IMR-90 (cell line): ENCODE data around the gene NTRK3. TPM values are rescaled to one million over a fixed set of nuclear protein-coding genes. Genes with fewer than 3 reads are reported as not detected.
A peak's percentile ranks its signal among the peaks of the same experiment; 100 is the strongest.

Experiments
- ATAC-seq: fragments of 200-7000 bp; cut with Tn5 transposase; 2 replicates; pipeline ENCODE4 v1.9.1; 2020; ENCODE audit warnings: low read depth, mild to moderate bottlenecking, moderate library complexity
- BruUV-seq: library from RNA; stranded (reverse); fragments of 400-500 nt; replicated peaks from 2 replicates; lab custom pipeline; 2021; lab: Mats Ljungman, UMichigan
- CTCF ChIA-PET: fragments of 300-600 bp; formaldehyde crosslinking; extraction: SDS; loops from one replicate; lab custom pipeline; 2021; ENCODE audit warnings: antibody characterized with exemption; lab: Yijun Ruan, JAX
- POLR2A ChIA-PET: fragments of 300-600 bp; sonication (Branson Sonifier 250); formaldehyde crosslinking; loops from one replicate; lab custom pipeline; 2022; ENCODE audit warnings: antibody characterized with exemption; ENCODE audit not compliant: unreplicated experiment; lab: Charles Lee
- DNase-seq: peaks from one replicate; pipeline ENCODE4 v3.0.0; 2013
- H2AFZ ChIP-seq: replicated peaks from 2 replicates; pipeline ENCODE3; 2013; ENCODE audit warnings: low read length, mild to moderate bottlenecking; ENCODE audit not compliant: poor library complexity
- H2AK5ac ChIP-seq: 2 replicates; pipeline ENCODE4 v1.6.1; 2013; ENCODE audit warnings: low read depth, low read length, inconsistent platforms
- H2AK9ac ChIP-seq: replicated peaks from 2 replicates; pipeline ENCODE3; 2013; ENCODE audit warnings: mild to moderate bottlenecking, low read depth, low read length, moderate library complexity; ENCODE audit not compliant: poor library complexity
- H2BK120ac ChIP-seq: 2 replicates; pipeline ENCODE4 v1.6.1; 2013; ENCODE audit warnings: low read depth, low read length, inconsistent platforms
- H2BK15ac ChIP-seq: 3 replicates; pipeline ENCODE4 v1.6.1; 2013; ENCODE audit warnings: low read depth, low read length, inconsistent platforms
- H2BK20ac ChIP-seq: 2 replicates; pipeline ENCODE4 v1.6.1; 2013; ENCODE audit warnings: low read depth, mild to moderate bottlenecking, inconsistent platforms, low read length, moderate library complexity
- H2BK5ac ChIP-seq: 2 replicates; pipeline ENCODE4 v1.6.1; 2013; ENCODE audit warnings: mild to moderate bottlenecking, low read depth, low read length, inconsistent platforms; ENCODE audit not compliant: poor library complexity, severe bottlenecking
- H3K14ac ChIP-seq: replicated peaks from 2 replicates; pipeline ENCODE4 v1.6.1; 2013; ENCODE audit warnings: low read depth, low read length, inconsistent platforms
- H3K18ac ChIP-seq: 2 replicates; pipeline ENCODE4 v1.6.1; 2013; ENCODE audit warnings: low read depth, low read length, control low read depth
- H3K23ac ChIP-seq: 2 replicates; pipeline ENCODE4 v1.6.1; 2013; ENCODE audit warnings: low read depth, low read length, inconsistent platforms
- H3K27ac ChIP-seq: 2 replicates; pipeline ENCODE4 v1.5.1; 2013; ENCODE audit warnings: mild to moderate bottlenecking, control low read depth, low read length; ENCODE audit not compliant: insufficient read depth
- H3K27me3 ChIP-seq: 2 replicates; pipeline ENCODE4 v1.6.1; 2013; ENCODE audit warnings: low read length; ENCODE audit not compliant: control insufficient read depth, insufficient read depth
- H3K36me3 ChIP-seq: 2 replicates; pipeline ENCODE4 v1.6.1; 2013; ENCODE audit warnings: low read length, mixed read lengths; ENCODE audit not compliant: control insufficient read depth, insufficient read depth
- H3K4ac ChIP-seq: 2 replicates; pipeline ENCODE4 v1.6.1; 2013; ENCODE audit warnings: low read depth, low read length, inconsistent platforms
- H3K4me1 ChIP-seq: 2 replicates; pipeline ENCODE4 v1.6.1; 2013; ENCODE audit warnings: low read length, mixed read lengths; ENCODE audit not compliant: control insufficient read depth, insufficient read depth
- H3K4me2 ChIP-seq: 2 replicates; pipeline ENCODE4 v1.6.1; 2013; ENCODE audit warnings: low read depth, mild to moderate bottlenecking, control low read depth, low read length, moderate library complexity
- H3K4me3 ChIP-seq: 2 replicates; pipeline ENCODE4 v1.5.1; 2013; ENCODE audit warnings: low read depth, mild to moderate bottlenecking, control low read depth, low read length, moderate library complexity; ENCODE audit not compliant: insufficient read depth
- H3K56ac ChIP-seq: 2 replicates; pipeline ENCODE4 v1.6.1; 2013; ENCODE audit warnings: low read length, inconsistent platforms; ENCODE audit not compliant: insufficient read depth; ENCODE audit errors: extremely low read depth
- H3K79me1 ChIP-seq, 2 experiments: 2 replicates each; pipeline ENCODE4 v1.6.1; 2013; ENCODE audit warnings: low read length in 2 of 2, inconsistent platforms in 1 of 2, low read depth in 1 of 2
- H3K9ac ChIP-seq: 2 replicates; pipeline ENCODE4 v1.6.1; 2013; ENCODE audit warnings: low read depth, low read length, control low read depth
- H3K9me1 ChIP-seq: 2 replicates; pipeline ENCODE4 v1.6.1; 2013; ENCODE audit warnings: low read length, inconsistent platforms; ENCODE audit not compliant: insufficient read depth
- H3K9me3 ChIP-seq: 2 replicates; pipeline ENCODE4 v1.6.1; 2013; ENCODE audit warnings: low read length; ENCODE audit not compliant: control insufficient read depth, insufficient read depth
- H4K20me1 ChIP-seq: 2 replicates; pipeline ENCODE4 v1.6.1; 2013; ENCODE audit warnings: low read length, inconsistent platforms; ENCODE audit not compliant: insufficient read depth
- H4K5ac ChIP-seq: 2 replicates; pipeline ENCODE4 v1.6.1; 2013; ENCODE audit warnings: mild to moderate bottlenecking, low read depth, low read length, control low read depth
- H4K8ac ChIP-seq, 2 experiments: 2 replicates each; pipeline ENCODE4 v1.6.1; 2013; ENCODE audit warnings: low read depth in 2 of 2, low read length in 2 of 2, control low read depth in 1 of 2, inconsistent platforms in 1 of 2
- H4K91ac ChIP-seq: 2 replicates; pipeline ENCODE4 v1.6.1; 2013; ENCODE audit warnings: low read depth, low read length, inconsistent platforms; ENCODE audit not compliant: insufficient read depth
- BHLHE40 ChIP-seq: fragments of 150-350 bp; IDR thresholded peaks from 2 replicates; pipeline ENCODE4 v1.6.1; 2016; ENCODE audit warnings: mild to moderate bottlenecking, low read depth, low read length
- CEBPB ChIP-seq: IDR thresholded peaks from 2 replicates; pipeline ENCODE4 v1.6.1; 2012; ENCODE audit warnings: low read depth, low read length, improper control_type of control experiment
- CHD1 ChIP-seq: IDR thresholded peaks from 2 replicates; pipeline ENCODE4 v1.6.1; 2012; ENCODE audit warnings: low read depth, low read length, improper control_type of control experiment
- MAFK ChIP-seq: IDR thresholded peaks from 2 replicates; pipeline ENCODE4 v1.6.1; 2012; ENCODE audit warnings: low read depth, low read length, improper control_type of control experiment
- MAZ ChIP-seq: IDR thresholded peaks from 2 replicates; pipeline ENCODE4 v1.6.1; 2012; ENCODE audit warnings: low read depth, mild to moderate bottlenecking, low read length, improper control_type of control experiment, moderate library complexity, borderline replicate concordance
- MXI1 ChIP-seq: IDR thresholded peaks from 2 replicates; pipeline ENCODE4 v1.6.1; 2012; ENCODE audit warnings: low read depth, mild to moderate bottlenecking, low read length, moderate library complexity, borderline replicate concordance
- NFE2L2 ChIP-seq: fragments of 150-350 bp; IDR thresholded peaks from 2 replicates; pipeline ENCODE4 v1.6.1; 2016; ENCODE audit warnings: low read depth, mild to moderate bottlenecking, low read length
- POLR2A ChIP-seq: IDR thresholded peaks from 2 replicates; pipeline ENCODE4 v1.6.1; 2012; ENCODE audit warnings: mild to moderate bottlenecking, low read depth, low read length
- RAD21 ChIP-seq: IDR thresholded peaks from 2 replicates; pipeline ENCODE4 v1.6.1; 2012; ENCODE audit warnings: low read length, improper control_type of control experiment
- RCOR1 ChIP-seq: IDR thresholded peaks from 2 replicates; pipeline ENCODE4 v1.6.1; 2012; ENCODE audit warnings: mild to moderate bottlenecking, low read length, improper control_type of control experiment; ENCODE audit not compliant: insufficient replicate concordance
- RFX5 ChIP-seq: IDR thresholded peaks from 2 replicates; pipeline ENCODE4 v1.8.0; 2012; ENCODE audit warnings: low read depth, mild to moderate bottlenecking, low read length, moderate library complexity
- SMC3 ChIP-seq: fragments of 150-350 bp; IDR thresholded peaks from 2 replicates; pipeline ENCODE4 v1.6.1; 2016; ENCODE audit warnings: low read depth, mild to moderate bottlenecking, antibody characterized with exemption, low read length, moderate library complexity
- WGBS, 2 experiments: methylation state at CpG; one replicate each; pipeline versions ENCODE4 v1.1.5 to v1.1.7; 2013; ENCODE audit warnings: missing lambda C conversion rate in 2 of 2; ENCODE audit not compliant: insufficient read length in 1 of 2; ENCODE audit errors: extremely low coverage in 2 of 2; 5-methylcytosine and 5-hydroxymethylcytosine counted together
- dilution Hi-C: fragments of 300-500 bp; cut with HindIII; formaldehyde crosslinking; loops from one replicate; pipeline ENCODE4 v1.14.3; 2018; ENCODE audit warnings: low sequenced_read_pairs; ENCODE audit not compliant: unreplicated experiment
- in situ Hi-C: fragments of 300-500 bp; cut with MboI; formaldehyde crosslinking; loops from 3 replicates; pipeline ENCODE4 v1.14.3; 2019; ENCODE audit warnings: low sequenced_read_pairs, inconsistent platforms, mixed read lengths
- intact Hi-C: fragments of 100-400 bp; cut with micrococcal nuclease; formaldehyde crosslinking; loops from 2 replicates; pipeline ENCODE4 v1.10.0; 2022
- polyA plus RNA-seq, 3 experiments: library from polyadenylated mRNA; depleted of rRNA; stranded (reverse); fragments of >200 nt; gene quantifications; 2 replicates each; pipeline ENCODE4 v1.2.3, GENCODE V29; 2012; ENCODE audit warnings: low replicate concordance in 1 of 3
- total RNA-seq: library from RNA; depleted of rRNA; stranded (reverse); fragments of >200 nt; gene quantifications from 2 replicates; pipeline ENCODE4 v1.2.3, GENCODE V29; 2012
- TF ChIP-seq, protein P1 (sequence below): fragments of 150-350 bp; IDR thresholded peaks from 2 replicates; pipeline ENCODE4 v1.6.1; 2017; ENCODE audit warnings: mild to moderate bottlenecking, antibody characterized with exemption, low read length, low read depth
- TF ChIP-seq, protein P2 (sequence below): conservative IDR thresholded peaks from 2 replicates; pipeline ENCODE4 v1.5.1; 2012; ENCODE audit warnings: mild to moderate bottlenecking, low read depth, low read length, improper control_type of control experiment
- TF ChIP-seq, protein P3 (sequence below): fragments of 150-350 bp; IDR thresholded peaks from 2 replicates; pipeline ENCODE4 v1.6.1; 2016; ENCODE audit warnings: low read depth, mild to moderate bottlenecking, low read length, moderate library complexity, borderline replicate concordance

The NTRK3 gene
- total and polyA plus RNA-seq, 2 of the 4 experiments (the other 2 are of a cell fraction), result under 0.01 to 0.15 TPM

DNA sequence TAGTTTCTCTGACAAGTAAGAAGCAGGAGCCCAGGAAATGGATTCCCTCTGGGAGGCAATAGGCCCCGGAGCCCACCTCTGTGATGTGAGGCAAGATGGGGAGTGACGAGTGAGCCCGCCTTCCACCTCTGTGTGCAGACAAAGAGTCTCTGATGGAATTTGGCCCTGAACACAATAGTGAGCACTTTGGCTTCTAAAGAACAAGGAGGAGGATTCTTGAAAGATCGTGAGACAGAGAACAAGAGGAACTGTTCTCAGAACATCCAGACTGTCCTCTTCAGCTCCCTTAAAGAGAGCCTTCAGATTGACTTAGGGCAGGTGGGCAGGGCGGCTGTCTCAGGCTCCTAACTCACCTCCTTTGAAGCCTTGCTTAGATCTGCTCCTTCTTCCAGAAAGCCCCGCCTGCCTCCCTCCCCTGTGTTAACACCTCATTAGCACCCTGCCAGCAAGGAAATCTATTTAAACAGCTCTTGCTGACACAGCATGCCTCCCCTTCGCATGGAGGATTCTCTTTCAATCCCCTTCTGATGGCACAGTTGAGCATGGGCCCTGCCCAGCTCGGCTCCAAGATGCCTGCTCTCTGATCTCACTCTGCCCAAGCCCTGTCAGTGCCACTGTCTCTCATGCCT lies 430.3 kb downstream of the NTRK3 start:
- no peak for ATAC-seq
- no peak overlapping the region; the same call in 1 of the 2 replicates for H2AK5ac ChIP-seq
- no peak overlapping the region for H3K9ac ChIP-seq
- peak overlapping the region; percentile 37 for H2BK5ac ChIP-seq
- H3K4me2 ChIP-seq, result no peak overlapping the region
- H3K9me3 ChIP-seq, result no peaks in the 10 kb centered on the region; the same call in 1 of the 2 replicates
- CTCF ChIA-PET, result interaction anchor here (1.2 kb wide), 1 partner anchor 9 kb away, joined by 3 read pairs; no protein-coding TSS in a partner anchor
- no peak overlapping the region for H4K5ac ChIP-seq
- H3K23ac ChIP-seq, result no peak overlapping the region; the same call in 1 of the 2 replicates
- WGBS, 2 experiments, result 56% methylated on average over 3 of the region's 8 CpGs; no CpG with 5 or more reads in 1 of the 2 experiments
- no peaks in the 10 kb centered on the region for H4K20me1 ChIP-seq
- no peak for DNase-seq
- no peak overlapping the region; the same call in 1 of the 2 replicates for H3K14ac ChIP-seq
- H3K18ac ChIP-seq, result no peak overlapping the region
- H2AFZ ChIP-seq, result peak overlapping the region; percentile 54
- no peaks in the 10 kb centered on the region for H3K79me1 ChIP-seq
- H2BK120ac ChIP-seq, result peak overlapping the region; percentile 53; the same call in 1 of the 2 replicates
- peak overlapping the region; percentile 5; the same call in 1 of the 2 replicates for H3K4ac ChIP-seq
- no peaks in the 10 kb centered on the region for H3K36me3 ChIP-seq
- in situ Hi-C loops (no loop called here), intact Hi-C loops (no loop called here), dilution Hi-C loops (no loop called here)
- BruUV-seq, result no TSS peak
- no peak overlapping the region for H3K56ac ChIP-seq
- POLR2A ChIA-PET, result no interaction called here
- H3K27ac ChIP-seq, result no peak overlapping the region
- no peaks in the 10 kb centered on the region for H3K27me3 ChIP-seq
- H3K9me1 ChIP-seq, result no peaks in the 10 kb centered on the region
- no peaks in the 10 kb centered on the region; the same call in 1 of the 2 replicates for H3K4me1 ChIP-seq
- H4K8ac ChIP-seq, result no peak overlapping the region
- H3K4me3 ChIP-seq, result no peak overlapping the region
- peak overlapping the region; percentile 43 for H2AK9ac ChIP-seq
- H4K91ac ChIP-seq, result peak overlapping the region; percentile 72; the same call in 1 of the 2 replicates
- H2BK20ac ChIP-seq, result peak overlapping the region; percentile 51
- H2BK15ac ChIP-seq, result 0 out of 3 replicates have a peak overlapping the region, but pooled peaks have one; percentile 55
- TF ChIP-seq SMC3 (no peak), POLR2A (no peak), MAZ (no peak), RAD21 (no peak), RFX5 (no peak), MAFK (no peak), CEBPB (no peak), CHD1 (no peak), NFE2L2 (no peak), RCOR1 (no peak), BHLHE40 (no peak), MXI1 (no peak)
- TF ChIP-seq, protein P1, sequence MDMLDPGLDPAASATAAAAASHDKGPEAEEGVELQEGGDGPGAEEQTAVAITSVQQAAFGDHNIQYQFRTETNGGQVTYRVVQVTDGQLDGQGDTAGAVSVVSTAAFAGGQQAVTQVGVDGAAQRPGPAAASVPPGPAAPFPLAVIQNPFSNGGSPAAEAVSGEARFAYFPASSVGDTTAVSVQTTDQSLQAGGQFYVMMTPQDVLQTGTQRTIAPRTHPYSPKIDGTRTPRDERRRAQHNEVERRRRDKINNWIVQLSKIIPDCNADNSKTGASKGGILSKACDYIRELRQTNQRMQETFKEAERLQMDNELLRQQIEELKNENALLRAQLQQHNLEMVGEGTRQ, result no peak
- TF ChIP-seq, protein P2, sequence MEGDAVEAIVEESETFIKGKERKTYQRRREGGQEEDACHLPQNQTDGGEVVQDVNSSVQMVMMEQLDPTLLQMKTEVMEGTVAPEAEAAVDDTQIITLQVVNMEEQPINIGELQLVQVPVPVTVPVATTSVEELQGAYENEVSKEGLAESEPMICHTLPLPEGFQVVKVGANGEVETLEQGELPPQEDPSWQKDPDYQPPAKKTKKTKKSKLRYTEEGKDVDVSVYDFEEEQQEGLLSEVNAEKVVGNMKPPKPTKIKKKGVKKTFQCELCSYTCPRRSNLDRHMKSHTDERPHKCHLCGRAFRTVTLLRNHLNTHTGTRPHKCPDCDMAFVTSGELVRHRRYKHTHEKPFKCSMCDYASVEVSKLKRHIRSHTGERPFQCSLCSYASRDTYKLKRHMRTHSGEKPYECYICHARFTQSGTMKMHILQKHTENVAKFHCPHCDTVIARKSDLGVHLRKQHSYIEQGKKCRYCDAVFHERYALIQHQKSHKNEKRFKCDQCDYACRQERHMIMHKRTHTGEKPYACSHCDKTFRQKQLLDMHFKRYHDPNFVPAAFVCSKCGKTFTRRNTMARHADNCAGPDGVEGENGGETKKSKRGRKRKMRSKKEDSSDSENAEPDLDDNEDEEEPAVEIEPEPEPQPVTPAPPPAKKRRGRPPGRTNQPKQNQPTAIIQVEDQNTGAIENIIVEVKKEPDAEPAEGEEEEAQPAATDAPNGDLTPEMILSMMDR, result no peak
- TF ChIP-seq, protein P3, sequence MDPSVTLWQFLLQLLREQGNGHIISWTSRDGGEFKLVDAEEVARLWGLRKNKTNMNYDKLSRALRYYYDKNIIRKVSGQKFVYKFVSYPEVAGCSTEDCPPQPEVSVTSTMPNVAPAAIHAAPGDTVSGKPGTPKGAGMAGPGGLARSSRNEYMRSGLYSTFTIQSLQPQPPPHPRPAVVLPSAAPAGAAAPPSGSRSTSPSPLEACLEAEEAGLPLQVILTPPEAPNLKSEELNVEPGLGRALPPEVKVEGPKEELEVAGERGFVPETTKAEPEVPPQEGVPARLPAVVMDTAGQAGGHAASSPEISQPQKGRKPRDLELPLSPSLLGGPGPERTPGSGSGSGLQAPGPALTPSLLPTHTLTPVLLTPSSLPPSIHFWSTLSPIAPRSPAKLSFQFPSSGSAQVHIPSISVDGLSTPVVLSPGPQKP, result no peak
